GM23248 (cell line): ENCODE results near the gene SLC29A3.

Experiments
- EZH2 ChIP-seq: fragments of 200-600 bp; sonication (generic); IDR thresholded peaks from 2 replicates; pipeline ENCODE4 v1.6.1; 2018; ENCODE audit warnings: antibody characterized with exemption, mild to moderate bottlenecking; ENCODE audit not compliant: insufficient read depth, poor library complexity, severe bottlenecking
- EZH2phosphoT487 ChIP-seq: fragments of 200-600 bp; sonication (generic); IDR thresholded peaks from 2 replicates; pipeline ENCODE4 v1.6.1; 2018; ENCODE audit warnings: antibody characterized with exemption, moderate library complexity, mild to moderate bottlenecking, low read depth; ENCODE audit not compliant: insufficient read depth

- TF ChIP-seq EZH2 (no peak), EZH2phosphoT487 (no peak)
Measured at GRCh38 chr10:71371750-71372166, 52.7 kb downstream of the SLC29A3 start.
